GM10847 (cell line): Measurements from ENCODE around the gene ITM2C.

ENCODE experiments used
- POLR2A ChIP-seq: IDR thresholded peaks from 2 replicates; pipeline ENCODE4 v1.6.1; 2011; ENCODE audit not compliant: insufficient read length; ENCODE audit errors: extremely low read depth

Gene ITM2C

DNA sequence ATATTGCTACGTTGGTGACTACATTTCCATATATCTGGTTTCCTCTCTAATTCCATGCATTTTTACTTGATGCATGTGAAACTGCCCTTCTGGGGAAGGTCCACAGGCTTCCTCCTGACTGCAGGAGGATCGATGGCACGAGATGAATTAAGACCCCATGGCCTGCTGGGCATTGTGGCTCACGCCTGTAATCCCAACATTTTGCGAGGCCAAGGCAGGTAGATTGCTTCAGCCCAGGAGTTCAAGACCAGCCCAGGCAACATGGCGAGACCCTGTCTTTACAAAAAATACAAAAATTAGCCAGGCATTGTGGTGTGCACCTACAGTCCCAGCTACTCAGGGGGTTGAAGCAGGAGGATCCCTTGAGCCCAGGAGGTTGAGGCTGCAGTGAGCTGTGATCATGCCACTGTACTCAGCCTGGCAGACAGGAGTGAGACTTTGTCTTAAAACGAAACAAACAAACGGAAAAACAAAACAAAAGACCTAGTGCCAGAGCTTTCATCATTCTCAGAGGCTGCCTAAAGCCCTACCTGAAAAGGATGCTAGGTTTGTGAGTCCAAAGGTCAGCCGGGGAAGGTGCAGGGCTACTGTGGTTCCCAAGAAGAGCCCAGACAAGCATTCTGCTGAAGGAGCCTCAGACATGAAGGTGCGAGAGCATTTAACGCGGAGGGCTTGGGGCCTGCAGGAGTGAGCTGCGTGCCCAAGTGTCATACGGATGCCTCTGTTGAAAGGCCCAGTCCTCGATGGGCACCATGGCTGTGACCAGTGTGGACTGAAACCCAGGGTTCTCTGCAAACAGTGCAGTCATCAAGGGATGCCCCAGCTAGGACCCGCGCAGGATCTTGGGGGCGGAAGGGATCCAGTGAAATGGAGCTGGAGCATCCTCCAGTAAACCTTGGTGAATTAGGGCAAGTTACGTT lies 38.7 kb downstream of the ITM2C start:
- TF ChIP-seq POLR2A = no peak

DNA sequence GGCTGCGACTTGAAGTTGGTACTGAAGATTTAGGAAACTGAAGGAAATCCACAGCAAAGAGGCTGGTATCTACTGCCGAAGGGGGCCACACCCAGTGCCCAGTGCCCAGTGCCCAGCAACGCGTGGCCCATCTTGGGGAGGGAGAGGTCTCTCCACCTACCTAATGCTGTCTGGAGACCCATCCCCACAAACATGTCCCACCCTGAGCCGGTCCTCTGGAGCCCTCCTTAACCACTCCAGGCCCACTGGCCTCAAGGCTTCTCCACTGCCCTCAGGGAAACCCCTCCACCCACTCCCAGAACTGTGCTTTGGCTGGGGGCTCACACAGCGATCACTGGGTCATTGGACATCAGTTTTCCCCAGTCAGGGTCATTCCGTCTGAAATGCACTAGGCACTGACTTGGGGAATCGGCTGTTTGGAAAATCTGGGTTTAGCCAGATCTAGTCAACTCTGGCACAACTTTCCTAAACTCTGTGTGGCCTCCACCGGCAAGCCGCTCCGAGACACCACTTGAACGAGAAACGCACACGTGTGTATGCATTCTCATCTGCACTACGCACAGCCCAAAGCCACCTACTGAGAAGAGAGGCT lies 40.2 kb downstream of the ITM2C start:
- no peak for TF ChIP-seq POLR2A

DNA sequence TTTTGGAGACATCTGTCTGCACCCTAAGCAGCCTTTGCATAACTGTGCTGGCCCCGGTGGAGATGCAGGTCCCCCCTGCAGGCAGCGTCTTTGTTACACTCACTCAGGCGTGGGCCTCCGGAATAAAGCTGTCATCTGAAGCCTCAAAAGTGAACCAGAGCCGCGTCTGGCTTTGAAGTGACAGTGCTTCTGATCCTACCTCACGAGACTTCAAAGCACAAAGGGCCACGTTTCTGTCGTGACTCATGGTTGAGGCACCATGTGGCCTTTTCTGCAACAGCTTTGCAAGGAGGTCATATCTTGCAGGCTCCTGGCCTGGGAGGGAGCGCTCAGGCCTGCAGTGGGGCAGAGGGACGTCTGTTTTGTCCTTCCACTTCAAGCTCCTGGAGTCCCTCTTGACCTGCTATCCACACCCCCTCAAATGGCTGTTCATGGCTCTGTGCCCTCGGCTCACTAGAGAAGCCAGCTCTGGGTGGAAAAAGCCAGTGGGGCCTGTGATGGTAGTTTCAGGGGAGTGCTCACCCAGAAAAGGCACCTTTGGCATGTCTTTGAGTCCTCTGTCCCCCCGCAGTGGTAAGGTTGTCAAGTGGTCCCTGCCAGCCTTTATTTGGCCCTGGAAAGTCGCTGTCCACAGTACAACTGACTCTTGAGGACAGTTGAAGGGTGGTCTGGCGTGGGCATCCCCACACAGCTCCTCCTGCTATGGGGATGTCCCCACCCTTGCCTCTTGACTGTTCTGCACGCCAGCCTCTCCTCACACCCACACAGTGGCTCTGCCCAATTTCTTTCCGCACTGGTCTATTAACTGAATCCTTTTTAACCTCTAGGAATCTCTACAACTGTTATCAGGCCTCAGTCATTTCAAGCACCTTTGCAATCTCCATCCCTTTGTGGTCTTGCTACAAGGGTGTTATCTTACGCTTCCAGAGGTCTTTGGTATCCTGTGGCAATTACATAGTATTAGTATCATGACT lies 41.0 kb downstream of the ITM2C start:
- no peak for TF ChIP-seq POLR2A

DNA sequence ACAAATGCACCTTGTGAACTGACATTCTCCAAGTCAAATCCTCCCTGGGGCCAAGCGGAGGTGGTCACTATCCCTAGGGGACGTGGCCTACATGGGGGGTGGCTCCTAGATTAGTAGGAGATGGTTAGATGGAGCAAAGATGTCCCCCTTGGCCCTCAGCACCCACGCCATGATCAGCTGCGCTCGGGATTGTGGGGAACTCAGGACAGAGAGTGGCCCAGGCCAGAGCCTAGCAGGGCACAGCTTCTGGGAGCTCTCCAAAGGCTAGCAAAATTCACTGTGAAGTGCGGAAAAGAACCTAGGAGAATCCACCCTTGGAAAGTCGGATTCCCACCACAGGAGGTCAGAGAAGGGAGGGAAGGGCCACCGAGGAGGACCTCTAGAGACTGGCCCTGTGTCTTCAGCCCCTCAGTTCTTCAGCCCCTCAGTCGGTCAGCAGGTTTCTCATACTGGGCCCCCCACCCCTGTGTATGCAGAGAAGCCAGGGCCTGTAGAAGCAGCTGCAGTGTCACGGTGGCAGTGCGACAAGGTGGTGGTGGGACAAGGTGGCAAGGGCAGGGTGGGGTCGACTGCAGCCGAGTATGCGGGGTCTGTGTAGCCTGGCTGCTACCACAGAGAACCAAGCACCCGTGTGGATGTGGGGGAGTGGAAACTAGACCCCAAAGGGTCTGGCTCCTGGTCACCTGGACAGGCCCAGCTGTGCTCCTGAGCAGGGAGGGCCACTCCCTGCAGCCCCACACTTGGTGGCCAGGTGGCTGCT lies 41.9 kb downstream of the ITM2C start:
- TF ChIP-seq POLR2A = no peak

DNA sequence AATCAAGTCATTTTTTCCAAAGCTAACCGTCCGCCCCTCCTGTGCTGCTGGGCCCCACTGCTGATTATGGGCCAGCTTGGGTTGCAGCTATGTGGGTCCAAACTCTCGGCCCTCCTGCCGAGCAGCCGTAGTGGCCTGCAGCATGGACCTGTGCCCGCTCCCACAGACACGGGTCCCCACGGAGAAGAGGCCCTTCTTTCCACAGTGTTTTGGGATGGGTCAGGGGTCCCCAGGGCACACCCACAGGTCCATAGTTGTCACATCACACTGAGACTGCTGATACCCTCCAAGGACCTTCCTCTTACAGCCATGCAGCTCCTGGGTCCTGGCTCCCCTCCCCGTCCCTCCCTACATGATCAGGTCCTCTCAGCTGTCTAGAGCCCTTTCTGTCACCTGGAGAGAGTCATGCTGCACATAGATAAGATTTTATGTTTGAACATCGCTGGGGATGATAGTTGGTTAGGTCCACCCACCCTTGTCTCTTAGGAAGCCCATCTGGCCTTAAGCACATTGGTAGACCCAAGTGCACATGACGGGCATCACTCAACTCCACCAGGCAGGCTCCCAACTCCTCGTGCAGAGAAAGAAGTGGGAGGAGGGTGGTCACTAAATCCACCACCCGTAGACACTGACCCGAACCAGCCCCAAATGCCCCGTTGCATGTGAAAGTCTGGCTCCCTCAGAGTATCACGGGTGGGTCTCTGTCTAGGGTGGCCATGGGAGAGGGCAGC lies 42.8 kb downstream of the ITM2C start:
- TF ChIP-seq POLR2A = no peak

DNA sequence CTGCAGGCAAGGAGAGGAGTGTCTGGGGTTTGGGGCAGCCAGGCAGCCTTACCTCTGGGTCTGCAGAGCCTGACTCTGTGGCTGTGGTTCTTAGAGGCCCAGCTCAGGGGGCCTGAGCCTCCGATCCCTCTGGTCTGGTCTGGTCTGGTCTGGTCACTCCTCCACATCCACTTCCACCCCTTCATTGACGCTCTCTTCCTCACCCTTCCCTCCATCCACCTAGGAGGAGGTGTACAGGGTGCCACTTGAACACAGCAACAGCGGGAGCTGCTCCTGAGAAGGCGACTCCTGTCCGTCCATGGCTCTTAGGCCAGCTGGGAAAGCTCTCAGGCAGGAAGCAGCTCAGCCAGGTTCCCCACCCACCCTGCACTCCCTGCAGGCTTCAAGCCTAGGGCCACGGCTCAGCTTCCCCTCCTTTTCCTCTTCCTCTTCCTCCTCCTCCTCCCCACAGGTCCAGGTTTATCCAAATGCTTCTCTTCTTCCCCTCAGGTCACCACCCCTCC lies 43.4 kb downstream of the ITM2C start:
- TF ChIP-seq POLR2A = no peak

DNA sequence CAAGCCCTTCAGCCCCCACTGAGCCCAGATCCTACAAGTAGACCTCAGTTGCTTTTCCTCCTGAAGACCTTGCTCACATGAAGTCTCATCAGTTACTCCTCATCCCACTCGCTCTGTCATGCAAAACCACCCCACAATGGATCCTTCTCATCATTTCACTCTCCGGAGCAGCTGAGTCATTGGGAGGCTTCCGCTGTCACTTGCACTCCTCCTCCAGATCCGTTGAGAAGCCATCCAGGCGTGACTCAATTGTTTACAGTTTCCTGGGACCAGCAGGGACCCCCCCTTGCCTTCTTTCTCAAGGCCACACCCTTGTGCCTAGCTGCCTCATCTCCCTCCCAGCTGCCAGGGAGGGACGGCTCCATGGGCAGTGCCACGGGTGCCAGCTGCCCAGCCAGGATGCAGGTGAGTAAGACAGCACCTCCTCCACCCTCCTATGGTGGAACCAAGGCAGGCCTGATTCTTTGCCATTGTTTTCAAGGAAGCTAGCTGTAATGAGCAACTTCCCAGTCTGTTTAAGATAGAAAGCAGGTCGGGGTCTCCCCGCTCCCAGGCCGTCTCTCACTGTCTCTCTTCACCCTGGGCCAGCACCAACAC lies 44.0 kb downstream of the ITM2C start:
- no peak for TF ChIP-seq POLR2A

DNA sequence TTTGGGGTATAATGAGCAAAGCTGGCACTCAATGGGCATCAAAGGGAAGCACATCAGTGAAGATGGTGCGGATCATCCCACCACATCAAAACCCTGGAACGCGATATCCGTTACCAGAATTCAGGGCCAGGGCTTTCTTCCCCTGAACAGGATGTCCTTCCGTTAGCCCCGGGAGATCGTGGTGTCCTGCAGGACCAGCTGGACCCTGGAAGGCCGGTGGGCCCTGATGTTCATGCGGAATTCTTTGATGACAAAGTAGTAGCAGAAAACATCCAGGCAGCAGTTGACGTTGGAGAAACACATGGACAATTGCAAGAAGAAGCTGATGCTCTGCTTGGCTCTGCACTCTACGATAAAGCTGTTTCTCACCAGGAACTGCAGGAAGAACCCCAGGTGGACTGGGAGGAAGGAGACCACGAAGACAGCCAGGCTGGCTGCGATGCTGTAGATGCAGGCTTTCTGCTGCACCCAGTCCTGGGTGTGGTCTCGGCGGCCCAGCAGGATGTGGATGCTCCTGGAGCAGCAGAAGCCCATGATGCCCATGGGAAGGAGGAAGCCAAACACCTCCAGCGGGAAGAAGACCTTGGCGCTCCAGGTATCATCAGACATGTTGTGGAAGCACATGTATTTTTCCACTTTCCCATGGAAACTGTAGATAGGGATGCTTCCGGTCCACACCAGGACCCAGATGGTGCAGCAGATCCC lies 45.3 kb downstream of the ITM2C start:
- no peak for TF ChIP-seq POLR2A

DNA sequence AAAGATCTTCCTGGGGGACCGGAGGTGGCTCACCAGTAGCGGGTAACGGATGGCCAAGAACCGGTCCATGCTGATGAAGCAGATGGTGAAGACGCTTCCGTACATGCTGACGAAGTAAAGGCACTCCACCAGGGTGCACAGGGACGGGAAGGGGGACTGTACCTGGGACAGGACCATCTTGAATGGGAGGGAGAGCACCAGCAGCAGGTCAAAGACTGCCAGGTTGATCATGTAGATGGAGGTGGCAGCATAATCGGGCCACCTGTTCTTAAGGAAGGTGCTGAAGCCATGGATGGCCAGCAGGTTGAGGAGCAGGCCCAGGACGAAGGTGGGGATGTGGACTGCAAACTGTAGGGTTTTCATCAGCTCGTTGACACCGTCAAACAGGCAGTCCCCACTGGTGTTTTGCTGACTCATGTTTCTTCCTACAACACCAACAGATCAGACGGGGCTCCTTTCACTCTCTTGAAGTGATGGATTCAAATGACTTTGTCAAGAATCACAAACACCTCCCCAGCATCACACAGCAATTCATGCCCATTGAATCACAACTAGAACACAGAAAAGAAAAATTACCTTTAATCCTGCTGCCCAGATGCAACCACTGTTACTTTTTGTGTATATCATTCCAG lies 45.9 kb downstream of the ITM2C start:
- no peak for TF ChIP-seq POLR2A

DNA sequence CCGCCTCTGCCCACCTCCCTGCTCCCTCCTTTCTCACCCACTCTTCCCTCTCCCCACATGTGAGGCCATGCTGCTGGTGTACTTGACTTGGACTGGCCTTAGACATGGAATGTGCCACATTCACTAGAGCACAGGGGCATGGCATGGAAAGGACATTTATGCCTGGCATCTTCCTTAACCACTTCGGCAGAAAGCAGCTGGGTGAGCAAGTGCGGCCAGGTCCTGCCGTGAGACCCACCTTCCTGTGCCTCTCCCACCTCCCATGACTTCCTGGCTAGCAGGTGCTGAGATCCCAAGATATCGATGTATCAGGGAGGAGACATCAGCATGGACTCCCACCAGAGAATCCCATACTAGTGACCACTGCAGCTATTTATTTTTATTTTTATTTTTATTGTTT lies 47.3 kb downstream of the ITM2C start:
- no peak for TF ChIP-seq POLR2A

DNA sequence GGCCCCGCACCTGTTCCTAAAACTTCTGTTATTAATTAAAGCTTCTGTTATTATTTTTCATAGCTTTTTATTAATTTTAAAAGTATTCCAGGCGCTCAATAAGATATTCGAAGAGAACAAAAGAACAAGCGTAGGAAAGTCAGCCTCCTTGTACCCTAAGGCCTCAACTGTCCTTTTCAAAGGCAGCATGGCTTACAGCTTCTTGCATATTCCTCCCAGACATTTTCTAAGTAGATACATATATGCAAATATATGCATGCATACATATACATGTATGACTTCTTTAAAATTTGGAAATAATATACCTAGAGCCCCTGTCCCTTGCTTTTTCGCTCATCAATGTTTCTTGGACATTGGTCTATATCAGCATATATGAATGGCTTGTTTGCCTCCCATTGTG lies 48.0 kb downstream of the ITM2C start:
- no peak for TF ChIP-seq POLR2A

DNA sequence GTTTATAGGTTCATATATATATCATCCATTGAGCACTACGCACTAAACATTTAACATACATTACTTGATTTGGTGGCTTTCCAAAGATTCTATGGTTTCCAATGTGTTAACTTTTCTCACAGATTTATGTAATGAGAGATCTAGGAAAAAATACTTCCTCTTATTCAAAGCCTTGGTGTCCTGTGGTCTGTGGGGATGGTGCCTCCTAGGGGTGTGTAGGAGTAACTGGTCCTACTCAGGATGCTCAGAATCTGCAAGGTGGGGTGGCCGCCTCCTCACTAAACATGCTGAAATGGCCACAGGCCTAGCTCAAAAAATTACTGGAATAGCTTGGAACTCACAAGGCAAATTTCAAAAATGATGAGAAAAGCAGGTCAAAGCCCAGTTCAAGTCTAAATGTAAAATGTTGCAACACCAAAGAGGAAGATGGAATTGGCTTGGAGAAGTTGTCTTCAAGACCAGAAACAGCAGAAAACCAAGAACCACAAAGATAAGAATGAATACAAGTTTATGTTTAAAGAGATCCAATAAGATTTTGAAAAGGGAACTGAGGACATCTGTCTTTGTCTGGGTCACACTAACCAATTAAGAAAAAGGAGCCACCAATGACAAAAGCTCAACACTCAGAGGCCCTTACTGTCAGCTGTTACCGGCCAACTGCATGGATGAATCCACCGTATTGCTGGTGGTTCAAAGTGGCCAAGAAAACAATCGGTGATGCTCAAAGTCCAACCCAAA lies 48.8 kb downstream of the ITM2C start:
- TF ChIP-seq POLR2A = no peak

DNA sequence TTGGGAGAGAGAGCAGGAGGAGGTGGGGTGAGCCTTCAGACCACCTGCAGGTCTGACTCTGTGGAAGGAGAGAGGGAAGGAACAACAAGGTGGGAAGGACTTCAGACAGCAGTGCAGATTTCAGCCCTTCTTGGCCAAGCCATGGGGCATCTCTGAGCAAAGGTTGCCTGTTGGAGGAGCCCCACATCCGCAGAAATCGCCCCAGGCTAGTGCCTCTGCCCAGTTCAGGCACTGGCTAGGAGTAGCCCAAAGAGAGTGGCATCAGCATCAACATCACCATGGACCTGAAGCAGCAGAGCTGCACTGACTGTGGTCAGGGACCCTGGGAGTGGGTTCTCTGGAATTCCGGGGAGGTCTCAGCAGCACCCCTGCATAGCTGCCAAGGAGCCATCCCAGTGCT lies 50.1 kb downstream of the ITM2C start:
- no peak for TF ChIP-seq POLR2A
